GM18526 (cell line): Measurements from ENCODE around the gene CEBPA.

Experiments used
- POLR2A ChIP-seq: IDR thresholded peaks from 3 replicates; pipeline ENCODE4 v1.6.1; 2011; ENCODE audit not compliant: insufficient read length; ENCODE audit errors: extremely low read depth

CEBPA gene

DNA sequence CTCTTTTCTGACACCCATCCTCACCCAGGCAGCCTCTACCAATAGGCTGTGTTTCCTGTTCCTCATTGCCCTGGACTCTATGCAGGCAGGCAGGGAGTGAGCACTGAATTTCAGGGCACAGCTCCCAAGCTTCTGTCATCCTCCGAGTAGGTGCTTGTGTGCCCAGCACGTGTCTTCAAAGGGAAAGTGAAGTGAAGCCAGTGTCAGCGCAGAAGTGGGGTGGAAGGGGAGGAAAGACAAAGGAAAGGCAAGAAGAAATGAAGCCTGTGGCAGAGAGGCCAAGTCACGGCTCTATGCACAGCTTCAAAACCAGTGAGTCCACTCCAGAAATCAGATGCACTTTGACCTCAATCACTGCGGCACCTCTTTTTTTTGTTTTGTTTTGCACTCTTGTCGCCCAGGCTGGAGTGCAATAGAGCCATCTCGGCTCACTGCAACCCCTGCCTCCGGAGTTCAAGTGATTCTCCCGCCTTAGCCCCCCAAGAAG is 16.9 kb downstream of the CEBPA start:
- TF ChIP-seq POLR2A = no peak

DNA sequence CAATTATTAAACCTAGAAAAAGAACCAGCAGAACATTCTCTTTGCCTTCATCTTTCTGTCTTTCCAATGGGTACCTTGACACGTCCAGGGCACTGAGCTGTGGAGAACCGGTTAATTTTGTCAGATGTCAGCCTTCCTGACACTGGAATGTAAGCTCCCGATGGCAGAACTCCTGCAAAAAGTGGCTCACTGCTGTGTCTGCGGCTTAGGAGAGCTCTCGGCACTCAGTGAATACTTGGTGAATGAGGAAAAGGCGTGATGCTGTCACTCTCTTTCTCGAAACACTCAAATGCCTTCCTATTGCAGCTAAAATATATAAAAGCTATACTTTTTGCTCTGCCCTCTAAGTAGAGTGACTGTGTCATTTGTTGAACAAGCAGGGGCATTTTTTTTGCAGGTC is 17.6 kb downstream of the CEBPA start:
- no peak for TF ChIP-seq POLR2A

DNA sequence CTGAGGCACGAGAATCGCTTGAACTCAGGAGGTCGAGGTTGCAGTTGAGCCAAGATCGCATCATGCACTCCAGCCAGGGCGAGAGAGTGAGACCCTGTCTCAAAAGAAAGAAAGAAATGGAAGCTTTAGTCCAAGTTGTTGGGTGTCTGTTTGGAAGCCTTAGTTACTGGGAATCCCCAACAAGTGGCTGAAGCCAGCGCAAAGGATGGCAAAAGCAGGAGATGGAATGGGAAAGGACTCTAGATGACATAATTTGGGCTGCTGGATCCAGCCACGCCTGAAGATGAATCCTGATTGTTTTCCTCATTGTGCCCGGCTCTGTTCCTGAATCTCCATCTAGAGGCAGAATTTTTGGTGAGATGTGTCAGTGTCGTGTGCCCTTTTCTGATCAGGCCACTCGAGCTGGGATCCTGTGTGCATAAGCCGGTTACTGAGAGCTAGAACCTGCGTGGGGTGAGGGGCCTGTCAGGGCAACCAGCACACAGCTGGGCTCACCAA is 18.1 kb downstream of the CEBPA start:
- TF ChIP-seq POLR2A = no peak

DNA sequence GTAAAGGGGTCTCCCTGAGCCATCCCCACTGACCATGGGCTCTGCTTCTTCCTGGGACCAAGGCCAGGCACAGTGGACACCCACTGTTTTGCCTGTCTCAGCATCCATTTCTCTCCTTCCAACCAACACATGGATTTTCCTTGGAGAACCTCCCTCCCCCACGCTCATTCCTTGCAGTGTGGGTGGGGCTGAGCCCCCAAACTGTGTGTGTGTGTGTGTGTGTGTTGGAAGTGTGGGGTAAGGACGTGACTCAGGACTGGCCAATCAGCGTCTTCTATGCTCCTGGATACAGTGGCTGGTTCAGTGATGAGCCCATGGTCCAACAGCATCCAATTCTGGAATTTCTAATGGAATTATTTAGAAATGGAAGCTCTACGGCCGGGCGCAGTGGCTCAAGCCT is 18.7 kb downstream of the CEBPA start:
- TF ChIP-seq POLR2A = no peak

DNA sequence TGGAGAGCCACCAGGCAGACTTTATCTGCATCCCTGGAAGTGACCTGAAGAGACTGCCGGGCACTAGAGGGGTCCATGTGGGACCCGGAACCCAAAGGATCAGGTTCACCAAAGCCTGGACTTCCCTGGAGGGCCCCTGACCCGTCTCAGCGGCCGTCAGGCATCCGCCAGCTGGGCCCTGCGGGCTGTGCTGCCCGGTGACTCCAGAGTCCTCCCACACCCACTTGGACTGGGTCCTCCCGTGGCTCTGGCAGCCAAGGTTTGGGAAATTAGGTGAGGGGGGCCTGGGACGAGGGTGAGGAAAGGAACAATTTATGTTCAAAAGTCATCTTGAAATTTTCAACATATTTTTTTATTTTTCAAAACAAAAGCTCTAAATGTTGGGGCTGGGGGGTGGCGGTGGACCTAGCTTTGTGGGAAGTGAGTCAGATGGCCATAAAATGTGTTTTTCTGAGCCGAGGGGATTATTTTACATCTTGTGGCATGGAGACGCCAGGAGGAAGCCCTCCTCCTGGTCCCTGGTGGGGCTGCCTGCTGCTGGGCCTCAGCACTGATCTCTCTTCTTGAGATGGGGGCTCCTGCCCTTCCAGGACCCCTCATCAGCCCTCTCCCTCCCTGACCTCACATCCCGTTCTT is 20.2 kb downstream of the CEBPA start:
- TF ChIP-seq POLR2A = no peak

DNA sequence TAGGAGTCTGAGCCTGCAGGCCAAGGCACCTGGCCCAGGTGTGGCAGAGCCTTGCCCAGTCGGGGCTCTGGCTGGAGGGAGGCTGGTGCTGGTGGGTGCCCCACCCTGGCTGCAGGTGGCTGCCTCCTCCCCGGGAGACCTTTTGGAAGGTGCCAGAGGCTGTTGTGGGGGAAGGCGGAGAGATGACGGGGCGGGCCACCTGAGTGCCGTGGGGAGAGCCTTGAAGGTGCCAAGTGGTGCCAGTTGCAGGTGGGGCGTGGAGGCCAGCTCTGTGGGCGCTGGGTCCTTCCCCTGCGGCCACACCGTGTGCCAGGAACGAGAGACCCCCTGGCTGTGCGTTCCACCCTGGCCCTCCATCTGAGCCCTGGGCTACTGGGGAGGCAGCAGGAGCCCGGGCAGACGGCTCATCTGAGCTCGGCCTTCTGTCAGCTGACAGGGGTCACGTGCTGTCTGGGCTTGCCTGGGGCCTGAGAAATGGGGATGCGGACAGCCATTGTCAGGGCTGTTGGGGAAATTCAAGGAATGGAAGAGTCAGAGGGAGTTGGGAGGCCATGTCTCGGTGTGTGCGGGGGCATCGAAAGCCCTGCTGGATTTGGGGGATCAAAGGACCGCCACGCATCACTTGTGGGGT is 20.9 kb downstream of the CEBPA start:
- no peak for TF ChIP-seq POLR2A

DNA sequence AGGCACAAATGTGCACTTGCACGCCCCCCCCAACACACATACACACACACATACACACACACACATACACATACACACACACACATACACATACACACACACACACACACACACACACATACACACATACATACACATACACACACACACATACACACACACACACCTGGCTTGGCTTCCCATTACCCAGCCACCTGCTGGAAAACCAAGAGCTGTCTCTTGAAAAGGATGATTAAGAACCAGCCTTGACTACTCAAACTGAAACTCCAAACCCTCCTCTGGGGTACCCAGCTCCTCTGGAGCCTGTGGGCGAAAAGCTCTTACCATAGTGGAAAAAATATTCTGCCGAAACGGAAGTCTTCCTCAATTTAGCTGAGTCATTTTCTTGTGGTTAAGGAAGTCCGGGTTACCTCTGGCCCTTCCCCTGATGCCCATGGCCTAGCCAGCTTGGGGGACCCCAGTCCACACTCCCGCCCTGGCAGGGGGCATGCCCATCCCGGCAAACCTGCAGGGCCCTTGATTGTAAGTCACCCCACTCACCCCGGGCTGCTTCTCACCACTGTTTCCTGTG is 21.9 kb downstream of the CEBPA start:
- TF ChIP-seq POLR2A = no peak

DNA sequence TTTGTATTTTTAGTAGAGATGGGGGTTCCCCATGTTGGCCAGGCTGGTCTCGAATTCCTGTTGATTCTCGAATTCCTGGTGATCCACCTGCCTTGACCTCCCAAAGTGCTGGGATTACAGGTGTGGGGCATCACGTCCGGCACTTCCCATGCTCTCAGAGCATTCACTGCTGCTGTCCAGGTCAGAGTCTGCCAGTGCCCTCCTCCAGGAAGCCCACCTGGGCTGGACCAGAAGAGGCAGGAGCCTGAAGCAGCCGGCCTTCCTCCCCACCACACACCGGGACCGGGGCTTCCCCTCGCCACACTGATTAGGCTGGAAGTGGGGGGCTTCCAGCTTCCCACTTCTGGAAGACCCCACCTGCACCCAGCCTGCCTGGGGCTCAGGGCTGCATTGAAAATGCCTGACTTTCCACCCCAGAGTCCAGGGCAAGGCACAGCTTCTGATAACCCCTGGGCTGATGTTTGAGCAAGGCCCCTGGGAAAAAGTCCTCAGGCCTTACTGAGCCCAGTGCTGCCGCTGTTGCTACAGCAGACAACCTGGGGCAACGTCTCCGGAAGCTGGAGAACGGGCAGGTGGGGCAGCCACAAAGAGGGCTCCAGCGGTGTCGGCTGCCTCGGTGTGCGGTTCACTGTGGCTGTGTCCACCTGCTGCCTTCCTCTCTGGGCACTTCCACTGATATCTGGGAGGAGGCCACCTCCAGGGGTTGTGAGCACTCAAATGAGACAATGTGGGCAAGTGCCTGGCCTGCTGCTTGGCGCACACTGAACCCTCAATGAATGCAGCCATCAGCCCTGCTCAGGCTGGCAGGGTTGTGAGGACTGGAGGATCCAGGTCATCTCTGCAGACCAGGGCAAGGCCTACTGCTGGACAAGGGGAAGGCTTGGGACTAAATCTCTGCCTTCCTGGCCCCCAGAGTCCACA is 22.6 kb downstream of the CEBPA start:
- no peak for TF ChIP-seq POLR2A

DNA sequence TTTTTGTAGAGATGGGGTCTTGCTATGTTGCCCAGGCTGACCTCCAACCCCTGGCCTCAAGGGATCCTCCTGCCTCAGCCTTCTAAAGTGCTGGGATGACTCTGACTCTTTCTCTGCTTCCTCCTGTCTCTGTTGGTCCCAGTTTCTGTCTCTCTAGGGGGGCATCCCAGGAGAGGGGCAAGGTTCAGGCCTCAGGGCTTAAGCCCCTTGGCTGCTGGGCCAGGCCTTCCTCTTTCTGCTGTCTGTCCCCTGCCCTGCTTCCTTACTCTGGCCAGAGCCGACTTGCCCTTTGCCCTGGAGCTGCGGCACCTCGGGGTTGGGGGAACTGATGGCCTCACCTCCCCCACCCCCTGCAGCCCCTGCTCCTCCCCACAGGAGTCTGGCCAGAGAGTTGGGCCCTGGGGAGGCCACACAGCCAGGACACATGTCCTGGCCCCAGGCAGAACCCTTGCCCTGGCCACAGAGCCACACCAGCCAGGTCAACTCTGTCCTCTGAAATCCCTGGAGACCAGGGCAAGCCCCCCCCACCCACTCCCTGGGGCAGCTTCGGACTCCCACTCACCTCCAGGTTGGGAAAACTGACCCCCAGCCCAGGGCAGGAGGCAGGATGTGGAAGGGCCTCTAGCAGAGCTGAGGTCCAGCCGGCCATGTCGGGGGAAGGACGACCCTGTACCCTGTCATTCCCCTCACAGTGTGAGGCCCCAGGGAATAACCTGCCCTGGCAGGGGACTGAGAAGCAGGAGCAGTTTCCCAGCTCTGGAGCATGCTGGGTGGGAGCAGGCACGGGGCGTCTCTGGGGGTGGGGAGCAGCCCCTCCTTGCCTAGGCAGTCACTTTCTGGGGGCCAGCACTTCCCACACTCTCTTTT is 23.7 kb downstream of the CEBPA start:
- no peak for TF ChIP-seq POLR2A

DNA sequence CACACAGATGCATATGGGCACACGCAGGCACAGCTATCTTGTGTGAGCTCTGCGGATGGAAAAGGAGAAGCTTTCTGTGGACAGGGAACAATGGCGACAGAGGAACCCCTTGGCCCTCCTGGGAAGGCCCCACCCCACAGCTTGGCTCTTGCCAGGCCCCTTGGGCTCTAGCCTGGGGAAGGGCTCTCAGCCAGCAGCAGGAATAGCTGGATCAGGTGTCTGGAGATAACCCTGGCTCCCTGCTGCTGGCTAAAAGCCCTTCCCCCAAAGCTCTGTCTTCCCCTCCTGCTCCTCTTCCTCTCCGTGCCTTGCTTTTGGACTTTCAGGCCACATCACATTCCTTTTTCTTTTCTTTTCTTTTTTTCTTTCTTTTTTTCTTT is 24.3 kb downstream of the CEBPA start:
- no peak for TF ChIP-seq POLR2A

DNA sequence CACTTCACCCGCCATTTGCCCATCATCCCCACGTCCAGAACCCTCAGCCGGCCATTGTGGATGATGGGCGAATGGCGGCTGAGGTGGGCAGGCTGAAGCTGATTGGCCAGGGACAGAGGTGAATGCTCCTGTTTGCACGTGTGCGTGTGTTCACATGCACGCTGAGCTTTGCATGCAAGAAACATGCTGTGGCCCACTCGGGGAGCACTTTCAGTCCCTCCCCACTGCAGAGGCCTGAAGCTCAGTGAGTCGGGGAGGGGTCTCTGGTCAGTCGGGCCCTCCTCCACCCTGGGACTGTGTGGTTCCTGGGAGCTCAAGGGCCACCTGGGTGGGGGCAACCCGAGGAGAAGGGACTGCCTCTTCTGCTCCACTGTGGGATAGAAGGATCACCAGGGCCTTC is 24.9 kb downstream of the CEBPA start:
- no peak for TF ChIP-seq POLR2A

DNA sequence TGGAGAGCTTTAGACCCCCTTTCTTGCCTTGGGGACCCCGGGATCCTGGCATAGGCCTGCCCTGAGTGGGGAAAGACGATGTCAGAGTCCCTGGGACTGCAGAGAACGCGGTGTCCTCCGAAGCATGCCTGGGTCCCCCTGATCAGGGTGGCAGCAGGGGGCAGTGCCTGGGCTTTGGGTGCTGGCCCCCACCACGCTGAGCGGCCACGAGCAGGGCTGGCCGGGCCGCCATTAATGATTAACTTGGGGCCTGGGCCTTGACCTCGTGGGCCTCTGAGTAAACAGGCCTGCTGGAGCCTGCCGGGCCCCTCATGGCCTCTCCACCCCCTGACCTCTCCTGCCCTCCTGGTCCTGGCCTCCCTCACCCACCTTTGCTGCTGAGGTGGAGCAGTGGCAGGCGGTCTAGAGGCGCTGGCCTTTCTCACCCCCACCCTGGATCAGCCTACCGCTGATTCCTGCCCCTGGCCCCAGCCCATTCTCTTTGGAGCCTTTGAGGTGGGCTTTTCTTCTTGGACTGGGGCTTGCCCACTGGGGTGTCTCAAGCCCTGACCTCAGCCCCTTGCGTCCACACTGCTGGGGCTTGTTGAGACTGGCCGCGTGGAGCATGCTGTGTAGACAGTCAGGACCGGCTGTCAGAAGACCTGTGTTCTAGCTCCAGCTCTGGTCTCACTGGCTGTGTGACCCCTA is 26.3 kb downstream of the CEBPA start:
- TF ChIP-seq POLR2A = no peak

DNA sequence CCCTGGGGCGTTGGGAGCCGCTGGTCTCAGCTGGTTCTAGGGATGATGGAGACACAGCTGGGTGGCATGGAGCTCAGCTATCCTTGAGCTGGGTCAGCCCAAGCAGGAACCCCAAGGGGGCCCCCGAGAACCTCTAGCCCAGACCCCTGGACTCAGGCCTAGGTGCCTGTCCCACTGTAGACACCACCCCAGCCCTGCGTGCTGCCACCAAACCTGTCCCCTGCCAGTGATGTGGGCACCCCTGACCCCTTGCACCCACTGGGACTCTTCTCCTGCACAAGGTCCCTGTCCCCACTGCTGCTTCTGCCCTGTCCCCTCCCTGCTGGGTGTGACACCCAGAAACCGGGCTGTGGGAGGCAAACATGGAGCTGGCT is 26.8 kb downstream of the CEBPA start:
- no peak for TF ChIP-seq POLR2A
